GM12874 (cell line): ENCODE results near the gene NEO1.

Experiments
- CTCF ChIP-seq: IDR thresholded peaks from 2 replicates; pipeline ENCODE4 v1.5.1; 2011; ENCODE audit warnings: low read depth, mild to moderate bottlenecking, control low read depth, low read length, moderate library complexity; ENCODE audit not compliant: insufficient read depth

The NEO1 gene

GRCh38 chr15:73305331-73306211, 253.3 kb downstream of the NEO1 start:
- peak; percentile 48 for TF ChIP-seq CTCF

- no peak for TF ChIP-seq CTCF
Measured at GRCh38 chr15:73308305-73308704, 256.0 kb downstream of the NEO1 start.

GRCh38 chr15:73313861-73314260, 261.6 kb downstream of the NEO1 start:
- TF ChIP-seq CTCF, result no peak

- no peak for TF ChIP-seq CTCF
Measured at GRCh38 chr15:73317651-73318462, 265.6 kb downstream of the NEO1 start.

- no peak for TF ChIP-seq CTCF
Measured at GRCh38 chr15:73318463-73319351, 266.4 kb downstream of the NEO1 start.

GRCh38 chr15:73319460-73320245, 267.4 kb downstream of the NEO1 start:
- no peak for TF ChIP-seq CTCF
